Gastrocnemius medialis (tissue), 4 donors: ENCODE data around the gene S100A9.

Experiments used
- CTCF ChIP-seq, 5 experiments: fragments of 450-650 bp in 3 of 5; fragments of 200-600 bp in 2 of 5; sonication (generic) in 2 of 5; IDR thresholded peaks in 4 of 5; conservative IDR thresholded peaks in 1 of 5; 1 replicate in 4 of 5; 2 replicates in 1 of 5; pipeline ENCODE4 v1.5.1; 2016 to 2019; ENCODE audit warnings: antibody characterized with exemption in 5 of 5, mild to moderate bottlenecking in 3 of 5, moderate library complexity in 3 of 5
- POLR2A ChIP-seq, 2 donors: fragments of 450-650 bp; IDR thresholded peaks; one replicate each; pipeline ENCODE4 v1.6.1; 2017; ENCODE audit warnings: antibody characterized with exemption in 2 of 2, mild to moderate bottlenecking in 2 of 2, moderate library complexity in 2 of 2

DNA sequence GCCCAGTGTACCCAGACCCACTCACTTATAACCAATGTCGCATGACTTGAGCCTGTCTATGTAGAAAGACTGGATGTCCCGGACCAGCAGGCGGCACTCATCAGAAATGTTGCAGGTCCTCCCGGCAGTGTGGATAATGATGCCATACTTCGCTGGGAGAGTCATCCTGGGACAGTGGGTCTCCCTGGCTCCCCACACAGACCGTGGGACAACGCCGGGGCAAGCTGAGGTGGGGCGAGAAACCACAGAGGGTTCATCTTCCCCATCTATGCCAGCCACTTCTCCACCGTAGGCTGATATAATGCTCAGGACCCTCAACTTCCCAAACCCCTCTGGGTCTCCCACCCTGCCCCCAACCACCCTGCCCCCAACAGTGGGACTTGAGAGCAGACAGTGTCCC is 17.3 kb upstream of the S100A9 start:
- TF ChIP-seq CTCF (IDR thresholded peaks at IDR 0.05 in 4 of 5, conservative IDR thresholded peaks at IDR 0.05 in 1 of 5), result no peak
- no peak for TF ChIP-seq POLR2A (IDR thresholded peaks at IDR 0.05)
